ENCODE results near the gene SLC41A1. TPM values are rescaled to one million over a fixed set of nuclear protein-coding genes. Genes with fewer than 3 reads are reported as not detected.

The SLC41A1 gene
- total and polyA plus RNA-seq, 9 of the 15 experiments (the other 6 are each of a cell fraction or from before 2014, with no cell fraction given) = 4.1 to 29.3 (median 11.4) TPM

DNA sequence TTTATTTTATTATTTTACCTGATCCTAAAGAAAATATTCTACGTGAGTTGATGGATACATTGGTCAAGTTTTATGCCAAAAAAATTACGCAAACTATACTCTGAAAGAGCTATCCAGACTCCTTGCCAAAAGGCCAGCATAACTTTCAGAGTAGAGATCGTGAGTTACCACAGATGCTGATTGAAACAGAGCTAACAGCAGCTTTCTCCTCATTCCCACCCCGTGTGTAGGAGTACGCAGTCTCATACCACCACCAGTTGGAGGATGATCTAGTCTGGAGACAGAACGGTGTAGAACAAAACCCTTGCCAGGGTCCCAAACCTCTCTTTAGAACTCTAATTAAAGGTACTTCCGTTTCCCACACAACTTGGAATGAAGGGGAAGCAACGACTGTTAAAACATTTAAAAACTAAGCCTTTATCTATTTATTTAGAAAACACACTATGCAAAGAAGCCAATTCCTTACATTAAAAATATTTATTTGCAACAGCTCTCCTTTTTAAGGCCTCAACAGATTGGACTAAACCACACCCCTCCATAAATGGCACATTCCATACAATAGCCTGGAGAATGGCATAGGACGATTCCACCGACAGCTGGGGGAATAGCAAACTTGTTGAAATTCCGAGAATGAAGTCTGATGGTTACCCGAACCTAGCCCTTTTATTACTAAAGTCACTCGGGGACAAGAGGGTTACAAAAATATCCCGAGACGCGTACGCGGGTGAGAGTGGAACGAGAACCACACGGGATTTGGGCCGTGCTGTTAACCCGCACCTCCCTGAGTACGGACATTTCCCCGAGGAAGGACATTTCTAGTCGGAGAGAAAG lies 64.4 kb downstream of the SLC41A1 start (continued):
- TF ChIP-seq, protein P1, sequence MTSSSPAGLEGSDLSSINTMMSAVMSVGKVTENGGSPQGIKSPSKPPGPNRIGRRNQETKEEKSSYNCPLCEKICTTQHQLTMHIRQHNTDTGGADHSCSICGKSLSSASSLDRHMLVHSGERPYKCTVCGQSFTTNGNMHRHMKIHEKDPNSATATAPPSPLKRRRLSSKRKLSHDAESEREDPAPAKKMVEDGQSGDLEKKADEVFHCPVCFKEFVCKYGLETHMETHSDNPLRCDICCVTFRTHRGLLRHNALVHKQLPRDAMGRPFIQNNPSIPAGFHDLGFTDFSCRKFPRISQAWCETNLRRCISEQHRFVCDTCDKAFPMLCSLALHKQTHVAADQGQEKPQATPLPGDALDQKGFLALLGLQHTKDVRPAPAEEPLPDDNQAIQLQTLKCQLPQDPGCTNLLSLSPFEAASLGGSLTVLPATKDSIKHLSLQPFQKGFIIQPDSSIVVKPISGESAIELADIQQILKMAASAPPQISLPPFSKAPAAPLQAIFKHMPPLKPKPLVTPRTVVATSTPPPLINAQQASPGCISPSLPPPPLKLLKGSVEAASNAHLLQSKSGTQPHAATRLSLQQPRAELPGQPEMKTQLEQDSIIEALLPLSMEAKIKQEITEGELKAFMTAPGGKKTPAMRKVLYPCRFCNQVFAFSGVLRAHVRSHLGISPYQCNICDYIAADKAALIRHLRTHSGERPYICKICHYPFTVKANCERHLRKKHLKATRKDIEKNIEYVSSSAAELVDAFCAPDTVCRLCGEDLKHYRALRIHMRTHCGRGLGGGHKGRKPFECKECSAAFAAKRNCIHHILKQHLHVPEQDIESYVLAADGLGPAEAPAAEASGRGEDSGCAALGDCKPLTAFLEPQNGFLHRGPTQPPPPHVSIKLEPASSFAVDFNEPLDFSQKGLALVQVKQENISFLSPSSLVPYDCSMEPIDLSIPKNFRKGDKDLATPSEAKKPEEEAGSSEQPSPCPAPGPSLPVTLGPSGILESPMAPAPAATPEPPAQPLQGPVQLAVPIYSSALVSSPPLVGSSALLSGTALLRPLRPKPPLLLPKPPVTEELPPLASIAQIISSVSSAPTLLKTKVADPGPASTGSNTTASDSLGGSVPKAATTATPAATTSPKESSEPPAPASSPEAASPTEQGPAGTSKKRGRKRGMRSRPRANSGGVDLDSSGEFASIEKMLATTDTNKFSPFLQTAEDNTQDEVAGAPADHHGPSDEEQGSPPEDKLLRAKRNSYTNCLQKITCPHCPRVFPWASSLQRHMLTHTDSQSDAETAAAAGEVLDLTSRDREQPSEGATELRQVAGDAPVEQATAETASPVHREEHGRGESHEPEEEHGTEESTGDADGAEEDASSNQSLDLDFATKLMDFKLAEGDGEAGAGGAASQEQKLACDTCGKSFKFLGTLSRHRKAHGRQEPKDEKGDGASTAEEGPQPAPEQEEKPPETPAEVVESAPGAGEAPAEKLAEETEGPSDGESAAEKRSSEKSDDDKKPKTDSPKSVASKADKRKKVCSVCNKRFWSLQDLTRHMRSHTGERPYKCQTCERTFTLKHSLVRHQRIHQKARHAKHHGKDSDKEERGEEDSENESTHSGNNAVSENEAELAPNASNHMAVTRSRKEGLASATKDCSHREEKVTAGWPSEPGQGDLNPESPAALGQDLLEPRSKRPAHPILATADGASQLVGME (CRISPR knock-in tag; IDR thresholded peaks at IDR 0.05) = no peak
- no peak for TF ChIP-seq ADNP (tag; IDR thresholded peaks at IDR 0.05)
- TF ChIP-seq NR2C1 (IDR thresholded peaks at IDR 0.05) = 0 out of 2 replicates have a peak, but pooled peaks have one; percentile 6
- no peak; the same call in none of the 2 replicates for TF ChIP-seq NR2C1 (tag; IDR thresholded peaks at IDR 0.05)
- TF ChIP-seq SIN3B (IDR thresholded peaks at IDR 0.05; ENCODE audit: low read depth) = 0 out of 2 replicates have a peak, but pooled peaks have one; percentile 15
- no peak for TF ChIP-seq NR1H2 (CRISPR knock-in tag; IDR thresholded peaks at IDR 0.05)
- TF ChIP-seq, protein P2, sequence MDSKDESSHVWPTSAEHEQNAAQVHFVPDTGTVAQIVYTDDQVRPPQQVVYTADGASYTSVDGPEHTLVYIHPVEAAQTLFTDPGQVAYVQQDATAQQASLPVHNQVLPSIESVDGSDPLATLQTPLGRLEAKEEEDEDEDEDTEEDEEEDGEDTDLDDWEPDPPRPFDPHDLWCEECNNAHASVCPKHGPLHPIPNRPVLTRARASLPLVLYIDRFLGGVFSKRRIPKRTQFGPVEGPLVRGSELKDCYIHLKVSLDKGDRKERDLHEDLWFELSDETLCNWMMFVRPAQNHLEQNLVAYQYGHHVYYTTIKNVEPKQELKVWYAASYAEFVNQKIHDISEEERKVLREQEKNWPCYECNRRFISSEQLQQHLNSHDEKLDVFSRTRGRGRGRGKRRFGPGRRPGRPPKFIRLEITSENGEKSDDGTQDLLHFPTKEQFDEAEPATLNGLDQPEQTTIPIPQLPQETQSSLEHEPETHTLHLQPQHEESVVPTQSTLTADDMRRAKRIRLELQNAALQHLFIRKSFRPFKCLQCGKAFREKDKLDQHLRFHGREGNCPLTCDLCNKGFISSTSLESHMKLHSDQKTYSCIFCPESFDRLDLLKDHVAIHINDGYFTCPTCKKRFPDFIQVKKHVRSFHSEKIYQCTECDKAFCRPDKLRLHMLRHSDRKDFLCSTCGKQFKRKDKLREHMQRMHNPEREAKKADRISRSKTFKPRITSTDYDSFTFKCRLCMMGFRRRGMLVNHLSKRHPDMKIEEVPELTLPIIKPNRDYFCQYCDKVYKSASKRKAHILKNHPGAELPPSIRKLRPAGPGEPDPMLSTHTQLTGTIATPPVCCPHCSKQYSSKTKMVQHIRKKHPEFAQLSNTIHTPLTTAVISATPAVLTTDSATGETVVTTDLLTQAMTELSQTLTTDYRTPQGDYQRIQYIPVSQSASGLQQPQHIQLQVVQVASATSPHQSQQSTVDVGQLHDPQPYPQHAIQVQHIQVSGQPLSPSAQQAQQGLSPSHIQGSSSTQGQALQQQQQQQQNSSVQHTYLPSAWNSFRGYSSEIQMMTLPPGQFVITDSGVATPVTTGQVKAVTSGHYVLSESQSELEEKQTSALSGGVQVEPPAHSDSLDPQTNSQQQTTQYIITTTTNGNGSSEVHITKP (IDR thresholded peaks at IDR 0.05; ENCODE audit: partially characterized antibody) = peak; percentile 99
- TF ChIP-seq GTF2F1 (IDR thresholded peaks at IDR 0.05; ENCODE audit: low read depth, low read length) = no peak
- TF ChIP-seq, protein P3, sequence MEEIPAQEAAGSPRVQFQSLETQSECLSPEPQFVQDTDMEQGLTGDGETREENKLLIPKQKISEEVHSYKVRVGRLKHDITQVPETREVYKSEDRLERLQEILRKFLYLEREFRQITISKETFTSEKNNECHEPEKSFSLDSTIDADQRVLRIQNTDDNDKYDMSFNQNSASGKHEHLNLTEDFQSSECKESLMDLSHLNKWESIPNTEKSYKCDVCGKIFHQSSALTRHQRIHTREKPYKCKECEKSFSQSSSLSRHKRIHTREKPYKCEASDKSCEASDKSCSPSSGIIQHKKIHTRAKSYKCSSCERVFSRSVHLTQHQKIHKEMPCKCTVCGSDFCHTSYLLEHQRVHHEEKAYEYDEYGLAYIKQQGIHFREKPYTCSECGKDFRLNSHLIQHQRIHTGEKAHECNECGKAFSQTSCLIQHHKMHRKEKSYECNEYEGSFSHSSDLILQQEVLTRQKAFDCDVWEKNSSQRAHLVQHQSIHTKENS (CRISPR knock-in tag; IDR thresholded peaks at IDR 0.05) = no peak
- TF ChIP-seq ZBTB8A (IDR thresholded peaks at IDR 0.05; ENCODE audit: partially characterized antibody) = no peak
- TF ChIP-seq DPF2 (IDR thresholded peaks at IDR 0.05) = 0 out of 2 replicates have a peak, but pooled peaks have one; percentile 43
- no peak for TF ChIP-seq ZKSCAN1 (IDR thresholded peaks at IDR 0.05; ENCODE audit: low read depth, low read length)
- TF ChIP-seq ZNF165 (CRISPR knock-in tag; IDR thresholded peaks at IDR 0.05; ENCODE audit: borderline replicate concordance) = no peak

Data from K562 (cell line).